GM19397 (cell line): ENCODE measurements around the gene PALLD.

Source experiments
- ATAC-seq: cut with Tn5 transposase; IDR thresholded peaks from one replicate; pipeline ENCODE4 v1.9.1; 2021; ENCODE audit warnings: mild to moderate bottlenecking, moderate library complexity; ENCODE audit not compliant: unreplicated experiment

PALLD gene

GRCh38 chr4:168811786-168812651 lies 315.2 kb downstream of the PALLD start:
- no peak for ATAC-seq

DNA sequence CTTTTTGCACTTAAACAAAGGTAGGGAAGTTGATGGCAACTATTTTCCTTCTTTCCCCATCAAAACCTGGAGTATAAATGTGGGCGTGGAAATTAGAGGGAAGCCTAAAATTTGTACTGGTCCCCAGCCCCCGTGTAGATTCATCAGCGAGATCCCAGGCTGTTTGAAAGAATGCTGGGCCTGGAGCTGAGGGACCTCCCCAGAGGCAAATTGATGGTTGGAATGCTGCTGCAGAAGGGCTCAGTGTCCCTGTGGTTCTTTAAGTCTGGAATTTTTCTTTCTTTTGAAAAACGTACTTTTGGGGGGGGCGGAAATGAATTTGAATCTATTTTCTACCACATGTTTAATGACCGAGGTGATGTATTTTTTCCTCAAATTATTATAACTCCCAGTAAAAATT lies 316.0 kb downstream of the PALLD start:
- ATAC-seq = no peak

DNA sequence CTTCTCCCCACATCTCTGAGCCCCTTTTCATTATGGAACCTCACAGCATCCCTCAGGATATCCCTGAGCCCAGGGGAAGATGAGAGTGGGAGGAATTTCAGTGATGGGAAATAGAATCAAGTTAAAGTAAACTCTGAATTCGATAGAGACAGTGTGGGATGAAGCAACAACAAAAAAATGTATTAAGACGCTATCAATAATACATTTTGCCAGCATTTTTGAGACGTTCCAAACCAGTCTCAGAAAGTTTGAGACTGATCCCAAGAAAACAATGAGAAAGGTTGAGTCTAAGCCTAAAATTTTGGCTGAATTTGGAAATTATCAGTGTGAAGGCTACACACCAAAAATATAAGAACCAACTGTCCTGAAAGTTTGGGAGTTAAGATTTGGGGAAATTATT lies 317.0 kb downstream of the PALLD start:
- no peak for ATAC-seq

GRCh38 chr4:168815379-168816345 lies 318.8 kb downstream of the PALLD start:
- ATAC-seq = no peak

GRCh38 chr4:168817370-168817769 lies 320.5 kb downstream of the PALLD start:
- ATAC-seq = no peak

DNA sequence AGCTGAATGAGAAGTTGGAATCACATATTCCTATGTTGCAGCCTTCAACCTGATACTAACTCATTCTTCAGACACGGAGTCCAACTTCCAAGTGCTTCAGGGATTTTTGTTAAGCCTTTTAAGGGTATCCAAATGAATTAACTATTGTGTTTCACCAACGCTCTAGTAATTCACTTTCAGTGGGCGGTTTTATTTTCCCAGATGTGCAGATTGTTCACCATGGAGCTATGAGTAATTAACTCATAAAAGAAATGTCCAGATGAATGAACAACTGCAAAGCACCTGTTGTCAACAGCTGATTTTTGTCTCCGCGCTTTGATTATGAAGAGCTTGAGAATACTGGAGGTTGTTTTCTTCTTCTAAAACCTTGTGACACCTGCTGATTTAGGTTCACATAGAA lies 325.6 kb downstream of the PALLD start:
- ATAC-seq = no peak

DNA sequence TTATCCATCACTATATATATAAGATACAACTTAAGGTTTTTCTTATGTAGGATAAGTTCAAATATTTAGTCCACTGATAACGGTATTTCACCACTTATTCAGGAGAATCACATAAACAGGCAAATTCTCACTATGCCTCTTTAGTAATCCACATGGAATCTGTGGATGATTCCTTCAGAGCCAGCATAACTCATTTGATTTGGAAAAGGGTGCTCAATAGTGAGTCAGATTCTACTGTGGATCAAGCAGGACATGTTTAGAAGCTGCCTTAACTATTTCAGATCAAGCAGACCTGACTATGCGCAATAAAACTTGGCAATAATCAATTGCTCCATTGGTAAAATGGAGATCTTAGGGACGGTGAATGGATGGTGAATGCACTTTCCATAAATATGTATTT lies 329.1 kb downstream of the PALLD start:
- ATAC-seq = no peak

GRCh38 chr4:168826620-168827019 lies 329.8 kb downstream of the PALLD start:
- ATAC-seq = no peak

DNA sequence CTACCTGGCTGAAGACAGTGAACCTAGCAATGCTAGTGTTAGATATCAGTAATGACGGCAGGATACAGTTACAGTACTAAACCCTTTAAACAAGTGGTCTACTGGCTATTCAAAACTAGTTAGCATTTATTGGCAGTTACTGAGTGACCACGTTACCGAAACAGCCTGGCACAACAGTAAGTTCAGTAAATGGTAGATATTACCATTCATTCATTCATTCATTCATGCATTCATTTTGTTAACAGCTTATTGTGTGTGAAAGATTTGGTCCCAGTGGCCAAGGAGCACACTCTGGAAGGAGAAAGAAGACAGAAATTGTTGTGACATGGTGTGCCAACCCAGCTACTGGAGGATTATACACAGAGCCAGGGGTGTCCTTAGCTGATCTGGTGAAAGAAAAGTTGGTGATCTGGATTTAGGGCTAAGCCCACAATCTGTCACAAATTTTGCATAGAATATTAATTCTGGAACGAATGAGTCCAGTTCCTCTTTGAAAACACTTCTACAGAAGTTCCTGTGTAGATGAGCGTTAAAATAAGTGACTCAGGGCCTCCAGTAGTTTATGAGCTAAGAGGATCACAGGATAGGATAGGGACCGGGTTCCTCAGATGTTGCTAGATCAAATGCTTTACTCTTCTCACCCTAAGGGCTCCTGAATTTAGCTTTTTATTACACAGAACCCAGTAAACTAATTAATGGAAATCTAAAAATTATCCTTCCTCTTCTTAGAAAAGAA lies 334.1 kb downstream of the PALLD start:
- ATAC-seq = no peak

DNA sequence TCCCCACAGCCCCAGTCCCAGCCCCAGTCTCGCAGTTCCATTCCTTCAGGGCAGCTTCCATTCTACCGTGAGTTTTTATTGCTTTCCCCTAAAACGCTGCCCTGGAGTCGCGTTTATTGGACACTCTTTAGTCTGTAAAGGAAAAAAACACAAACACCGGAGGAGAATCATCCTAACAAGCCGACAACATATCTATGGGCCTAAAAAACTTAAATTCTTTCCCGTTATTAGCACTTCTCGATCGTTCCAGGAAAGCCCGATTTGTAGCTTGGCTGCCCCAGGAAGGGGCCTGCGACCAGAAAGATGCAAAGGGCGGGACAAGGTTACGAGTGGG lies 334.7 kb downstream of the PALLD start:
- no peak for ATAC-seq

DNA sequence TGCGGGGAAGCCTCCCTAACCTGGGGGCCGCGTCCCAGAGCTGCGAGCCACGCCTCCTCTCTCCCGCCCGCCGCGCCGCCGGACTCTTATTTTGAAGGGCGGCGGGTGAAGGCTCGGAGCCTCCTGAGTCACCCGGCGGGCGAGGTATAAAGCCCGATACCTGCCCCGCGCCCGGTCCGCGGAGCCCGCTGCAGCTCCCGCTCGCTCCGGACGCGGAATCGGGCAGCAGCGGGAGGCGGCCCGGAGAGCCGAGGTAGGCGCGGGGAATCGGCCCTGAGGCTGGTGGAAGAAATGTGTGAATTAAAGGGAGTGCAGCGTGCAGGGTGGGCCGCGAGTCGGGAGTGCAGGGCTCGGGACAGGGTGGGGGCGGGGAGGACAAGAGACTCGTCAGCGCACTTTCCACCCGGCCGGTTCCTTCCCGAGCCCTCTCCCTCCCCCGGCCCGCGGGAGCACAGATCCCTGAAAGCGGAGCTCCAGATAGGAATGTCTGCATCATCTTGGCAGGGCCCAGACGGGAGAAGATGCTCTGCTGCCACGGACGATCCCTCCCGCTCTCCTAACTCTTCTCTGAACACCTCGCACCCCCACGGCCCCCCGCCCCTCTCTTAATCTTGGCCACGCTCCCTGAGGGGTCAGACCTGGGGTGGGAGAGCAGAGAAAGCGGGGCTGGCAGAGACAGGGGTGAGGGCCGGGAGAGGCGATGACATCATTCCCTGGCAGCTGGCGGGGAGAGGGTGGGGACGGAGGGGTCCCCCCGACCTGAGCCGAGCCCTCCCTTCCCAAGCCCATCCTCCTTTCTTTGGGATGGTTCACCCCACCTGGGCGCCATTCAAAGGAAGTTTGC lies 335.3 kb downstream of the PALLD start:
- ATAC-seq = peak; percentile 95

DNA sequence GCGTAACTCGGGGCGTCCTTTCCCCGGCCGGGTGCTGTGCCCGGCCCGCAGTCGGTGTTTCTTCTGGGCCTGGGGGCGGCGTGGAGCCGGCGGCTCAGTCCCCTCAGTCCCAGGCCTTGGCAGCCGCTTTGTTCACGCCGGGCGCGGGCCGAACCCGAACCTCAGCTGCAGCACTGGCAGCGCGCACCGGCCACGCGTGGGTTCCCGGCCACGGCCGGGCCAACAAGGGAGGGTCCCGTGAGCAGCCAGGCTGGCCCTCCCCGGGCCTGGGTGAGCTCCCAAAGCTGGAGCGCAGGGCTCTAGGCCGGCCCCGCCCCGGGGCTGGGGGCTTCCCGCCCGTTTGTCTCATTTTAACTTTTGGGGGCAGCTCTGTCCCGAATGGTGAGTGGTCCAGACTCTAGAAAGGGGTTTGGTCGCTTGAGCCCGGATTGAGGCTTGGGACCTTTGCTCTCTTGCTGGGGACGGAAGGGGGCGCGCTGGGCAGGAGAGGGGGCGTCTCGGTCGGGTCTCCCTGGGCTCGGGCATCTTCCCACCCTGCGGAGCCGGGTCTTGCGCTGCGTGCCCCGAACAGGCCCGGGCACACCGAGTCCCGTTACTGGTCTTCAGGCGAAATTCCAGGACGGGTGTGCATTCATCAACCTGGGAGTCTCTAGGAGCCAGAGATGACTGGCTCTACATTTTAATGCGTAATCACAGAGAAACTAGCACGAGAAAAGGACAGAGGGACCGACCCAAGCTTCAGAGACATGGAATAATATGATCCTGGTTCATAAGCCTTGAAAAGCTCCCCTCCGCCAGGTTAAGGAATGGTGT lies 336.1 kb downstream of the PALLD start:
- no peak for ATAC-seq

DNA sequence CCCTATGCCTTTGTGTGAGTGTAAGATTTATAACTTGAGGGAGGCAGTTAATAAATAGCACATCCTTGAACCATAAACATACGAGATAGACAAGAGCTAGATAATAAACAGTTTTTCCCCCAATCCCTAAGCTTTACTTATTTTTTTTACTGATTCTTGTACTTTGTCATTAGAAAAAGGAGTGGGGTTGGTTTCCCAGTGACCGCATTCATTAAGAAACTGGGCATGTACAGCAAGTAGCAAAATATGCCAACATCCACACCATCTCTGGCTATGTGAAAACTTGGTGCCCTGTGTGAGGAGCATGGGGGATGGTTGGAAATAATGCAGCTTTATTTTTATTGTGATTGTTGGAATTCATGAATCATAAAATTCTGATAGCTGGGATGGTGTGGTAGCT lies 337.0 kb downstream of the PALLD start:
- no peak for ATAC-seq

GRCh38 chr4:168835880-168836454 lies 339.1 kb downstream of the PALLD start:
- no peak for ATAC-seq

DNA sequence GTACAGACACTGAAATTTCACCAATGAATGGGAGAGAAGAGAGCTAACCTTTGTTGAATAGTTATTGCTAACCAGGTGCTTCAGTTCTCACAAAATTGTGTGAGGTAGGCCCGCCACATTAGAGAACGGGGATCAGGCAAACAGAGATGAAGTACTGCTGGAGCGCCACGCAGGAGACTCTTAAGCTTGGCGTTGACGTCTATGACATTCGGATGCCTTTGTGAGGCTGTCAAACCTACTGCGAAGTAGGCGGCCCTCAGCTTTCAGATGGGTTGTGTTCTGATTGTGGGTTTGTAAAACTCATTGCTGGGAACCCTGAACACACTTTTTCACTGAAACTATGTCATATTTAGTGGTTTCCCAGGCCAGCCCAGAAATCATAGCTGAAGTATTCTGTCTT lies 339.6 kb downstream of the PALLD start:
- no peak for ATAC-seq

GRCh38 chr4:168837922-168838321 lies 341.1 kb downstream of the PALLD start:
- no peak for ATAC-seq

GRCh38 chr4:168839758-168840391 lies 343.0 kb downstream of the PALLD start:
- no peak for ATAC-seq

- ATAC-seq = no peak
These were observed 343.5 kb downstream of the PALLD start for GRCh38 chr4:168840392-168840763.
